Activated T-helper 9 cell treated with anti-CD3 and anti-CD28 coated beads, Interleukin-2, amount 50 U/mL, for 16 hours (primary cell): ENCODE results near the gene ANXA2.

Experiments used
- DNase-seq: peaks from one replicate; pipeline ENCODE4 v3.0.0-alpha.2; 2020; ENCODE audit warnings: low read depth

Gene ANXA2

DNA sequence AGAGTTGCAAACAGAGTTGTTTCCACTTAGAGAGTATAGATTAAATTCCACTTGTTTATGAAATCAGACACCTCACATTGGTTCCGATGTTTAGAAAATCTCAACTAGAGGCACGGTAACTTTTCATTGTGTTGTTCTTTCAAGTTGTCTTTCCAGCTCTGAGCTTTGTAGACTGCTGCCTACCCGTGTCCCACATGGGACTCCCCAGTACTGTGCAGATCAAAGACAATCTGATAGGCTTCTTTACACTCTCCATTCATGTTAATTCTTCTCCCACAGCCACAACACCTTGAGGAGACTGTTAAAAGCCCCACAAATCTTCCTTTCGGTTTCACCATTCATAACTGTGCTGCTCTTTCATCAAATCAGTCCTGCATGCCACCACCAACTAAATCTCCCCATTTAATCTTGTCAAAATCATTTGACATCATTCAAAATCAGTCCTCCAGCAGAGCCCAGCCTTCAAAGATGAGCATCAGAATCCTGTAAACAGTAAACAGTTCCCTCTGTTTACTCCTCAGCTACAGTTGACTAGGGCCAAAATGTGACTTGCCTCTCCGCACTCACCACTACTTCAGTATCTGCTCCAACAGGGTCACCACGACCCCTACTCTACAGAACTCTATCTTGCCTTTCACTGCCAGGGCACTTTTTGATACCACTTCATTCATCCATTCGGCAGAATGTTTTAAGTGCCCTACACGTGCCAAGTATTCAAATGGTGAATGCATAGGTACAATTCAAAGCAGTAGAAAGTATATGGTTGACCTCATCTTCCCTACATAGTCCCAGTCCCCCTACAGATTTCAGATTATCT lies 8.3 kb downstream of the ANXA2 start:
- DNase-seq: no peak

GRCh38 chr15:60387321-60387720 lies 10.5 kb downstream of the ANXA2 start:
- DNase-seq: no peak

- DNase-seq: no peak
Measured at GRCh38 chr15:60386615-60387014, 11.2 kb downstream of the ANXA2 start.

DNA sequence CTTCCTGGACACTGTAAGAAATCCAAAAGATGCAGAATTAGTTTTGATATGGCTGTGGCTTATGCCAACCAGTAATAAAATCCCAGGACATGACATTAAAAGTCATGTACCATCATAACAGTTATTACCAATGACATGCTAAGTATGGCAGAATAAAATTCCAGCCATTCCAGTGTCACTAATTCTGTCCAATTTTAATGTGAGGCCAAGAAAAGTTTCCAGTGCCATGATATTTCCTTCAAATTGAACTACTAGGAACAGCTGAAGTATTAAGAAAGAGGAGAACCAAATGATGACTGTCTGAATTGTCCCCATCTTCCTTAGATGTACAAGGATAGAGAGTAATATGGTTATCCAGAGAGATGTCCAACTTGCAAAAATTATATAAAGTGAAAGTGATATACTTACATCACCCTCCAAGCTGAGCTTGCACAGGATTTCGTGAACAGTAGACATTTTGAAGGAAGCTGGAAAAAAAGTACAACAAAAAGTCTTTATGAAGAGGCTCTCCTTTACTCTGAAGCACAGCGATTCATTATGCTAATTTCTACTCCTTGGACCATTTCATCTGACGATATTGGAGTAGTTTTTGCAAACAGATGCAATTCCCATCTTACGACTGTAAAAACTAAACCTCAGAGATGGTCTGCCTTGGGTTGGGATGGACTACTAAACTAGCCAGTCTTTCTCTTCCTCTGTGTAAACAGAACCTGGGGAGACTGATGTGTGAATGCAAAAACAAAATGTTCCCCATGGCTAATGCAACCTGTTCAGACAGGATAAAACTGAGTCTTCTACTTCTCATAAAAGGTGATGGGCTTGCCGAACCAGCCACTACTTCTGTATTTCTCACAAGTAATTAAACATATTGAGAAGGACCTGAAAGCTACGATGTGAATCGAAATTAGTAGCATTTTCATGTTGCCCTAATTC lies 11.9 kb downstream of the ANXA2 start:
- DNase-seq: no peak

DNA sequence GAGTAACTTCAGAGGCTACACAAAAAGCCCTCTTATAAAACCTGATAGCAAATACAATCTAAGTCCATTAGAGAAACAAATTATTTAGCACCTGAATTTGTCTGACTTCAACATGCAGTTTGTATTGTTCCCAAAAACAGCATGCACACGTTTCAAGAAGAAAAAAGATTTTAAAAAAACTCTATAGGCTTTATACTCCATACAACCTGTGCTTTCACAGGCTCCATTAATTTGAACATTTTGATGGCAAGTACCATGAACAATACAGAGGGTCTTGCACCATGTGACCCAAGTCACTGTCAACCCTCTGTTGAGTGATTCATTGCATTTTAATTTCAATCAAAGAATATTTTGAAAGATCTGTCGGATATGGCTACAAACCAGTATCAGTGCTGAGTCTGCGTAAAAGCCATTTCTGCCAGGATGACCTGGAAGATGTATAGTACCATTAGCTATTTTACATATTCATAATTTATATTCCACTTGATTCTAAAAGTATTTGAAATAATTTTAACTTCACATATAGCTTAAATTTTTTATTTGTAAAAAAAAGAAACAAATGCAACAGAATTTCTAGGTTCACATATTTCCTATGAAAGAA lies 13.2 kb downstream of the ANXA2 start:
- no peak for DNase-seq

- DNase-seq: no peak
Measured at GRCh38 chr15:60384053-60384452, 13.7 kb downstream of the ANXA2 start.

- no peak for DNase-seq
Measured at GRCh38 chr15:60382773-60383674, 14.8 kb downstream of the ANXA2 start.

- DNase-seq: no peak
Measured at GRCh38 chr15:60381148-60381788, 16.5 kb downstream of the ANXA2 start.

GRCh38 chr15:60379525-60380274 lies 18.1 kb downstream of the ANXA2 start:
- DNase-seq: no peak

DNA sequence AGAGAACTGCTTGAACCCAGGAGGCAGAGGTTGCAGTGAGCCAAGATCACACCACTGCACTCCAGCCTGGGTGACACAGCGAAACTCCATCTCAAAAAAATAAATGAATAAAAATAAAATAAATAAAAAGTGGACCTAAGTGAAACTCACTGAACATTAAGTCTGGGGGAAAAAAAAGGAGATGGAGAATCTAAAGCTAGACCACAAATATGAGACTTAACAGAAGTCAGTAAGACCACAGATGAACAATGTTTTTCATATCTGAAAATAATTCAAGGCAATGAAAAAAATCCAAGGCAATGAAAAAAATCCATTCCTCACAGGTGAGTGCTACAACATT lies 18.6 kb downstream of the ANXA2 start:
- DNase-seq: no peak

GRCh38 chr15:60376677-60377095 lies 21.1 kb downstream of the ANXA2 start:
- DNase-seq: no peak

DNA sequence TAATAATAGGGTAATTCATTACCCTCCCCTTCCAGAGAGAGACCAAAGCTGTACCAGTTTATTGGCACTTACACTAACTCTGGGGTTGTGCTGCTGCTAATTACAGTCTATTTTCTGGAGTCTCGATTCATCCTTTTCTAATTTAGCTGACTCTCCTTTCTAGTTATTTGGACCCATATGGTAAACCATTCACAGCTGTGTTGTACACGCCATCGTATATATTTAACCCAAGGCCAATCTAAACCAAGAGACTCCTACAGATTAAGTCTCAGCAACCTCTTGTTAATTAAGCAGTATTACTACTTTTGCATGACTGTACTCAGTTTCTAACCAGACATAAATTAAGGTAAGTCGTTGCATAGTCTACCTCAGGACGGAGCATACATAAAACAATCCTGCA lies 22.5 kb downstream of the ANXA2 start:
- DNase-seq: no peak

DNA sequence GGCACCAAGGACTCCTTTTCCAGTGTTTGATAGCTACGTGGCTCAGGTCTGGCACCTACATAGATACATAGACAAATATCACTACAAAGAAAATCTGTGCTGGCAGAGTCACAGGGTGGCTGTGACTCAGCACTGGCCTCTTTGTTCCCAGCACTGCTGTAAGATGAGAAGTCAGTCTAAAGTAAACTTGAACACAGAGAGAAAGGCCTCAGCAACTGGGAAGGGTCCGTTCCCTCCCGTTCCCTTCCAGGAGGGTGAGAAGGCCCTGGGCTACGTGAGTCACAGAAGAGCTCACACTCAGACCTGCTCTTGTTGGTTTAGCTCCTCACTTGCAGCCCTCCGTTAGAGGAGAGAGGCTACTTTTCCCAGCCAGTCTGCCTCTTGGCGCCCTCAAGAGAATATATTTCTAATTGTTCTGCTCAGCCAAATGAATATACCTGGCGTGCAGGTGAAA lies 23.1 kb downstream of the ANXA2 start:
- no peak for DNase-seq

GRCh38 chr15:60374209-60374608 lies 23.6 kb downstream of the ANXA2 start:
- no peak for DNase-seq

DNA sequence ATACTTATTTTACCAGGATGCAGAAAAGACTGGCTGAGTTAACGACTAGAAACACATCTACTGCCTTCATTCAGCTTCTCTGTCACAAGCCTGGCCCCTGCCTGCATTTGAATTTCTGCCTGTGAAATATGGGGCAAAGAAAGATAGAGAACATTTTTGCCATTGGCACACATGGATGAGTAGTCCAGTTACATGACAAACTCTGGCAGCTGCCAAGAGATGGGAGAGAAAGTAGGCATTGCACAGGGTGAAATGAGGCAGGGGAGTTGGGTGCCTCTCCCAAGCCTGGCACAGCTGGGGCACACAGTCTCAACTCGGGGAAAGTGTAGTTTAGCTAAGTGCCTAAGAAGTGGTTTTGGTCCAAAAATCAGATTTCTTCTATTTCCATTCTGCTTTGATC lies 24.0 kb downstream of the ANXA2 start:
- DNase-seq: no peak

- DNase-seq: no peak
Measured at GRCh38 chr15:60373327-60373726, 24.5 kb downstream of the ANXA2 start.

- DNase-seq: no peak
Measured at GRCh38 chr15:60372756-60373155, 25.0 kb downstream of the ANXA2 start.

GRCh38 chr15:60372227-60372626 lies 25.6 kb downstream of the ANXA2 start:
- DNase-seq: no peak

DNA sequence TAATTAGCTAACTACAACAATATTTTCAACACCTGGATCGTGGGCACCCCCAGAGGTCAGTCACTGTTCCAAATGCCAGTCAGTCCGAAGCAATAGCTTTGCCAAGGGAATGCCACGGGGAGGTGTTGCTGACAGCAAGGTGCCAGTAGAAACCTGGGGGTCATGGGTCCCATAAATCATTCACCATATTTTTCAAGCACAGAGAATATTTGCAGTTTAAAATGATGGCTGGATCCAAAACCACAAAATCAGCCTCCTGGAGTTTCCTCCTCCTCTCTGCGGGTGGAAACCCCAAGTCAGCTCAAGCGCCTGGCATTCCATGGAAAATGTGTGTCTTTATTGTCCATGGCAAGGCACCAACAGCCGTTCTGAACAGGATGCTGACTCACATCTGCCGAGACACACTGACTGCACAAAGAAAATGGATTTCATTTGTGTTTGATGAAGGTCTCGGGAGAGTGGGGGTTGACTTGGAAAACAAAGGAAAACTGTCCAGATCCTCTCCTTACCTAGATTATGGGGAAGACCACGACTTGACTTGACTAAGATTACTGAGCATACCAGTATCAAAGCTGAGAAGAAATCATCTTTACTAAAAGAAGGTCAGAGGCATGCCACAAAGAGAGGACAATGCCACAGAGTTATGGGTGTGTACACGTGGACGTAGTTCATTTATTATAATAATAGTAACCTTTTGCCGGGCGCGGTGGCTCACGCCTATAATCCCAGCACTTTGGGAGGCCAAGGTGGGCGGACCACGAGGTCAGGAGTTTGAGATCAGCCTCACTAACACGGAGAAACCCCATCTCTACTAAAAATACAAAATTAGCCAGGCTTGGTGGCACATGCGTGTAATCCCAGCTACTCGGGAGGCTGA lies 26.4 kb downstream of the ANXA2 start:
- DNase-seq: no peak

GRCh38 chr15:60370869-60371136 lies 27.0 kb downstream of the ANXA2 start:
- DNase-seq: no peak
